Suprapubic skin (tissue), 4 donors: ENCODE data around the gene MED12L. TPM values are rescaled to one million over a fixed set of nuclear protein-coding genes. Genes with fewer than 3 reads are reported as not detected.

Experiments
- DNase-seq, 2 donors: peaks; one replicate each; pipeline ENCODE4 v3.0.0-alpha.2; 2019; ENCODE audit warnings: low spot score in 2 of 2
- H3K27ac ChIP-seq: fragments of 200-600 bp; sonication (generic); one replicate; pipeline ENCODE4 v1.5.1; 2019
- H3K27me3 ChIP-seq: fragments of 200-600 bp; sonication (generic); one replicate; pipeline ENCODE4 v1.5.1; 2019
- H3K36me3 ChIP-seq: fragments of 200-600 bp; sonication (generic); one replicate; pipeline ENCODE4 v1.5.1; 2019
- H3K4me1 ChIP-seq: fragments of 200-600 bp; sonication (generic); one replicate; pipeline ENCODE4 v1.5.1; 2019
- H3K4me3 ChIP-seq: fragments of 200-600 bp; sonication (generic); one replicate; pipeline ENCODE4 v1.5.1; 2019; ENCODE audit warnings: mild to moderate bottlenecking
- H3K9me3 ChIP-seq: fragments of 200-600 bp; sonication (generic); one replicate; pipeline ENCODE4 v1.5.1; 2019
- CTCF ChIP-seq, 2 donors: fragments of 200-600 bp in 1 of 2; fragments of 450-650 bp in 1 of 2; sonication (generic) in 1 of 2; IDR thresholded peaks; one replicate each; pipeline ENCODE4 v1.5.1; 2016 to 2019; ENCODE audit warnings: antibody characterized with exemption in 2 of 2, mild to moderate bottlenecking in 1 of 2, moderate library complexity in 1 of 2
- EP300 ChIP-seq: sonication (generic); formaldehyde crosslinking; IDR thresholded peaks from one replicate; pipeline ENCODE4 v1.6.1; 2017; ENCODE audit warnings: antibody characterized with exemption
- POLR2A ChIP-seq, 2 donors: fragments of 450-650 bp; IDR thresholded peaks; one replicate each; pipeline ENCODE4 v1.6.1; 2017; ENCODE audit warnings: antibody characterized with exemption in 2 of 2, mild to moderate bottlenecking in 2 of 2, moderate library complexity in 2 of 2
- POLR2AphosphoS5 ChIP-seq, 3 donors: sonication (generic); formaldehyde crosslinking; IDR thresholded peaks; one replicate each; pipeline ENCODE4 v1.6.1; 2017; ENCODE audit warnings: antibody characterized with exemption in 3 of 3
- WGBS: methylation state at CpG from one replicate; pipeline ENCODE4 v1.1.5; 2018; 5-methylcytosine and 5-hydroxymethylcytosine counted together
- total RNA-seq, 4 donors: library from RNA; depleted of rRNA; stranded (reverse); fragments of >200 nt; gene quantifications; one replicate each; pipeline ENCODE4 v1.1.0, GENCODE V29; 2016

Gene MED12L
- total RNA-seq, 4 donors from 2014 or later: 0.08 to 0.80 (median 0.22) TPM

GRCh38 chr3:151400341-151400740 lies 314.9 kb downstream of the MED12L start:
- no peaks in the 10 kb centered on the region for H3K4me1 ChIP-seq
- TF ChIP-seq CTCF (IDR thresholded peaks at IDR 0.05) (no peak), EP300 (no peak), POLR2A (IDR thresholded peaks at IDR 0.05) (no peak), POLR2AphosphoS5 (IDR thresholded peaks at IDR 0.05) (no peak)
- no peak overlapping the region for H3K4me3 ChIP-seq
- no peak overlapping the region for H3K27ac ChIP-seq
- H3K9me3 ChIP-seq: no peaks in the 10 kb centered on the region
- WGBS: 81% methylated on average over 4 of the region's 4 CpGs
- no peak for DNase-seq
- H3K36me3 ChIP-seq: no peaks in the 10 kb centered on the region
- H3K27me3 ChIP-seq: no peaks in the 10 kb centered on the region

GRCh38 chr3:151402349-151402748 lies 316.9 kb downstream of the MED12L start:
- H3K4me3 ChIP-seq: no peak overlapping the region
- TF ChIP-seq POLR2A (IDR thresholded peaks at IDR 0.05) (no peak), CTCF (IDR thresholded peaks at IDR 0.05) (no peak), EP300 (no peak), POLR2AphosphoS5 (IDR thresholded peaks at IDR 0.05) (no peak)
- DNase-seq: no peak
- no peaks in the 10 kb centered on the region for H3K36me3 ChIP-seq
- WGBS: 87% methylated on average over 3 of the region's 3 CpGs
- no peaks in the 10 kb centered on the region for H3K27me3 ChIP-seq
- no peak overlapping the region for H3K27ac ChIP-seq
- H3K9me3 ChIP-seq: no peaks in the 10 kb centered on the region
- H3K4me1 ChIP-seq: no peaks in the 10 kb centered on the region

- Histone ChIP-seq H3K9me3 (no peaks in the 10 kb centered on the region), H3K36me3 (no peaks in the 10 kb centered on the region), H3K27me3 (no peaks in the 10 kb centered on the region), H3K4me1 (no peaks in the 10 kb centered on the region), H3K4me3 (no peak overlapping the region), H3K27ac (no peak overlapping the region)
- WGBS: 76% methylated on average over 2 of the region's 2 CpGs
- TF ChIP-seq POLR2AphosphoS5 (IDR thresholded peaks at IDR 0.05): no peak
- TF ChIP-seq EP300: no peak
- no peak for TF ChIP-seq CTCF (IDR thresholded peaks at IDR 0.05)
- no peak for TF ChIP-seq POLR2A (IDR thresholded peaks at IDR 0.05)
- DNase-seq: no peak
These were observed 317.8 kb downstream of the MED12L start for GRCh38 chr3:151403246-151403645.

- Histone ChIP-seq H3K27ac (no peak overlapping the region), H3K4me3 (no peak overlapping the region), H3K9me3 (no peaks in the 10 kb centered on the region), H3K4me1 (no peaks in the 10 kb centered on the region), H3K36me3 (no peaks in the 10 kb centered on the region), H3K27me3 (no peaks in the 10 kb centered on the region)
- TF ChIP-seq POLR2AphosphoS5 (IDR thresholded peaks at IDR 0.05) (no peak), POLR2A (IDR thresholded peaks at IDR 0.05) (no peak), CTCF (IDR thresholded peaks at IDR 0.05) (no peak), EP300 (no peak)
- 67% methylated on average over 1 of the region's 1 CpG for WGBS
- no peak for DNase-seq
These were observed 318.9 kb downstream of the MED12L start for GRCh38 chr3:151404316-151404715.

- no peak for DNase-seq
- Histone ChIP-seq H3K36me3 (no peaks in the 10 kb centered on the region), H3K27ac (no peak overlapping the region), H3K4me1 (no peaks in the 10 kb centered on the region), H3K9me3 (no peaks in the 10 kb centered on the region), H3K27me3 (no peaks in the 10 kb centered on the region), H3K4me3 (no peak overlapping the region)
- 91% methylated on average over 2 of the region's 2 CpGs for WGBS
- no peak for TF ChIP-seq CTCF (IDR thresholded peaks at IDR 0.05)
- TF ChIP-seq POLR2AphosphoS5 (IDR thresholded peaks at IDR 0.05): no peak
- no peak for TF ChIP-seq EP300
- TF ChIP-seq POLR2A (IDR thresholded peaks at IDR 0.05): no peak
These were observed 322.5 kb downstream of the MED12L start for GRCh38 chr3:151407928-151408327.
